Measurements from ENCODE around the gene KHDRBS1. TPM values are rescaled to one million over a fixed set of nuclear protein-coding genes. Genes with fewer than 3 reads are reported as not detected.

KHDRBS1 gene
- total RNA-seq, 1 donor from 2014 or later, result 139 TPM

DNA sequence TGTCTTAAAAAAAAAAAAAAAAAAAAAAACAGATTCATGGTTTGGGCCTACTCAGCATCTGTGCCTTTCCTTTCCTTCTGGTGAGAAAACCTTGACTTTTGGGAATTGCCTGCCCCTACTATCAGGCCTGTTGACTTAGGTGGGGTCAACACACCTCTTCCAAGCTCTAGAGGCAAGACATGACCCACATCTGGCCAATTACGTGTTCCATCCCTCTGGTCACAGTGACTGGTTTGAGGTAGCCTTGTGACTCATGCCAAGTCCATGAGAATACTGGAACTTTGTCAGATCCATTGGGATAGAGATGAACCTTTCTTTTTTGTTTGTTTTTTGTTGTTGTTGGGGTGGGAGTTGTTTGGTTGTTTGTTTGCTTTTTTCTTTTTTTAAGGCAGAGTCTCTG is 37.3 kb upstream of the KHDRBS1 start:
- Histone ChIP-seq H3K36me3 (ENCODE audit: insufficient read depth, low read length) (no peaks in the 10 kb centered on the region), H3K9ac (ENCODE audit: low read length) (no peak overlapping the region), H3K27ac (ENCODE audit: low read depth, low read length) (no peak overlapping the region), H3K79me2 (ENCODE audit: insufficient read depth, low read length) (no peaks in the 10 kb centered on the region), H3K27me3 (ENCODE audit: insufficient read depth, low read length) (peaks cover 3% of the 10 kb centered on the region), H3K9me3 (ENCODE audit: insufficient read depth, low read depth, low read length) (no peaks in the 10 kb centered on the region), H4K20me1 (ENCODE audit: insufficient read depth, low read length) (no peaks in the 10 kb centered on the region), H3K4me3 (ENCODE audit: insufficient read depth, low read depth, low read length) (no peak overlapping the region), H3K4me1 (ENCODE audit: insufficient read depth, low read length) (no peaks in the 10 kb centered on the region), H2AFZ (ENCODE audit: low read depth, low read length) (no peak overlapping the region), H3K4me2 (ENCODE audit: low read length) (no peak overlapping the region)
- Mint-ChIP-seq H3K9me3 (ENCODE audit: unreplicated experiment) (no peaks in the 10 kb centered on the region), H3K27ac (ENCODE audit: unreplicated experiment) (no peak overlapping the region), H3K36me3 (ENCODE audit: low read depth, unreplicated experiment) (no peaks in the 10 kb centered on the region), H3K27me3 (ENCODE audit: low read depth, unreplicated experiment) (peaks cover 6% of the 10 kb centered on the region), H3K4me3 (ENCODE audit: unreplicated experiment) (no peak overlapping the region), H3K4me1 (ENCODE audit: low read depth, unreplicated experiment) (peaks cover 11% of the 10 kb centered on the region)
- TF ChIP-seq EZH2 (IDR thresholded peaks at IDR 0.05; ENCODE audit: insufficient read depth, low read length), result no peak
- TF ChIP-seq CTCF (IDR thresholded peaks at IDR 0.05; ENCODE audit: insufficient read depth, low read depth, low read length), result no peak
- FAIRE-seq (no peak), DNase-seq (ENCODE audit: low read depth) (peak; percentile 44)

DNA sequence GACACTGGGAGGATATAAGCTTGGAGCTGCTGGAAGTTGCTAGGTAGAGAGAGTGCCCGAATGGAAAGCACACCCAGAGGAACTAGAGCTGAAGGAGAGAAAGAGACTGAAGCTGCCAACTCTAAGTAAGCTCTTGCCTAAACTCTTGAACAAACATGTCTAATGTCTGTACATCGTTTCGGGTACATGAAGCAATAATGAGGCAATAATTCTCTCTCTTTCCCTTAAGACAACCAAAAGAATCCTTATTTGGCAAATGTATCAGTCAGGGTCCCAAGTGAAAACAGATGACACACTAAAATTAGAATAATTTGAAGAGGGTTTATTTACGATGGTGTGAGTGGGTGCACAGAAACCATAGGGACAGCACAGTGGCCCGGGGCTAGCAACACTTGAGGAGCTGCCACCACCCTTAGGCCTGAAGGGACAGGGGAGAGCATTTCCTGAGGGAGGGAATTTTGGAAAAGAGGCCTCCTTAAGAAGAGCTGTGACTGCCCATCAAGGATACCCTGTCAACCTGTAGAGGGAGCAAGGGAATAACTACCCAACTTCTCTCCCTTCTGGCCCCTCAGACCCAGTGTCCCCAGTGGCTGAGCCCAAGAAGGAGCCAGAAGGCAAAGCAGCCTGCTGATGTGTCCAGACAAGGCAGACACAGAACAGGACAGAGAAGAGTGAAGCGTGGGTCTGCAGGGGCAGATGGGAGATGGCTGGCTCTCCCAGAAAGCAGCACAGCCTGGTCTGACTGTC is 36.1 kb upstream of the KHDRBS1 start:
- no peak for DNase-seq (ENCODE audit: low read depth)

More for the DNA sequence above, 36.1 kb upstream of the KHDRBS1 start:
- FAIRE-seq, result no peak
- no peaks in the 10 kb centered on the region for H4K20me1 ChIP-seq (ENCODE audit: insufficient read depth, low read length)
- peaks cover 2% of the 10 kb centered on the region for H3K27me3 ChIP-seq (ENCODE audit: insufficient read depth, low read length)
- Mint-ChIP-seq H3K4me3 (ENCODE audit: unreplicated experiment) (no peak overlapping the region), H3K36me3 (ENCODE audit: low read depth, unreplicated experiment) (no peaks in the 10 kb centered on the region), H3K9me3 (ENCODE audit: unreplicated experiment) (peaks cover 1% of the 10 kb centered on the region), H3K4me1 (ENCODE audit: low read depth, unreplicated experiment) (peaks cover 18% of the 10 kb centered on the region), H3K27ac (ENCODE audit: unreplicated experiment) (peak overlapping the region; percentile 75), H3K27me3 (ENCODE audit: low read depth, unreplicated experiment) (peaks cover 5% of the 10 kb centered on the region)
- no peaks in the 10 kb centered on the region for H3K9me3 ChIP-seq (ENCODE audit: insufficient read depth, low read depth, low read length)
- no peaks in the 10 kb centered on the region for H3K36me3 ChIP-seq (ENCODE audit: insufficient read depth, low read length)
- H2AFZ ChIP-seq (ENCODE audit: low read depth, low read length), result no peak overlapping the region
- no peak overlapping the region for H3K9ac ChIP-seq (ENCODE audit: low read length)
- no peak overlapping the region for H3K4me2 ChIP-seq (ENCODE audit: low read length)
- no peak for TF ChIP-seq EZH2 (IDR thresholded peaks at IDR 0.05; ENCODE audit: insufficient read depth, low read length)
- TF ChIP-seq CTCF (IDR thresholded peaks at IDR 0.05; ENCODE audit: insufficient read depth, low read depth, low read length), result no peak
- H3K27ac ChIP-seq (ENCODE audit: low read depth, low read length), result no peak overlapping the region
- H3K79me2 ChIP-seq (ENCODE audit: insufficient read depth, low read length), result no peaks in the 10 kb centered on the region
- H3K4me1 ChIP-seq (ENCODE audit: insufficient read depth, low read length), result no peaks in the 10 kb centered on the region
- H3K4me3 ChIP-seq (ENCODE audit: insufficient read depth, low read depth, low read length), result no peak overlapping the region
